Measurements from ENCODE around the gene TANK. TPM values are rescaled to one million over a fixed set of nuclear protein-coding genes. Genes with fewer than 3 reads are reported as not detected.
"Not testable (repeated sequence)": the region's sequence is repeated elsewhere in the genome, so short reads cannot be mapped to it uniquely, and the experiment has no call there.

TANK gene
- total and polyA plus RNA-seq, 2 experiments from 2014 or later: 27.7 to 35.4 TPM

DNA sequence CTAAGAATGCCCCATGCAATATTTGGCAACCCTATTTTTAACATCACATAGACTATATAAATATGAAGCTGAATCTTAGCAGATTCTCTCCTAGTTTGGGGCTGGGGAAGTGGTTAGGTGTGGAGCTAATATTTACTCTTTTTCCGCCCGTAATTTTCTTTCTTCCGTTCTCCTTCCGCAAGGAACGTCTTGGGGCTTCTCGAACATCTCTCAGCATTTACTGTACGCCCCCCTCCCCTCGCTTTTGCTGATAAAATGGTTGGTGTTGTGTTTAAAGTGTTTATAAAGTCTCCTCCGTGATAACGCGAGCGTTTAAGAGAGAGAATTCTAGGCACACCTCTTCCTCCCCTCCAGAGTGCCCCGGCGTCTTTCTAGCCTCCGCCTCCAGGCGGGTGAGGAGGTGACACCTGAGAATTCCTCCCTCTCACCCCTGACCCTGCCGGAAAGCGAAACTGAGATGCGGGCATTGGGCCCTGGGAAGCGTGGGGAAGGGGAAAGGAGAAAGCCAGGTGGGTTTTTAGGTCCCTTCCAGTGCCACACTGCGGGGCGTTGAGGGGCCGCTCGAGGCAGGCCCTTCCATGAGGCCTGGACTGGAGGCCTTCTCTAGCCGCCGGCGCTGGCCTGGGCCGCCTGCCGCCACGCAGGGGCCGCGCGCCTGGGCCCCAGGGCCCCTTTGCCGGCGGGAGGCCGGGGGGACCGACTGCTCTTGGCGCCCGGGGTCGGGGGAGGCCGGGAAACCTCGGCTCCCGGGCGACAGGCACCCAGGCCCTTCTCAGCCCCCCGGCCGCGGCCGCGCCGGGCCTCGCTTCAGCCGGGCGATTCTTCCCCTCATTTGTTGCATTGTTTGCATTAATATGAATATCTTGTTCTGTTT, 84.4 kb downstream of the TANK start:
- DNase-seq (ENCODE audit: low spot score) (peak; percentile 93), ATAC-seq (peak; percentile 95)
- H3K36me3 ChIP-seq (ENCODE audit: insufficient read depth); H3K27ac ChIP-seq (ENCODE audit: low read depth); H4K20me1 ChIP-seq (replicated peaks; ENCODE audit: insufficient read depth); H3F3A ChIP-seq (replicated peaks; ENCODE audit: low read depth); H3K36me3 Mint-ChIP-seq (ENCODE audit: low read depth); H3K9me2 ChIP-seq (ENCODE audit: insufficient read depth); H3K9me3 Mint-ChIP-seq; H3K79me2 ChIP-seq (replicated peaks; ENCODE audit: insufficient read depth): not testable (repeated sequence)
- Histone ChIP-seq H2AFZ (peak overlapping the region; percentile 30; the same call in 1 of the 2 replicates), H3K27me3 (ENCODE audit: insufficient read depth) (peaks cover 79% of the 10 kb centered on the region), H3K4me2 (peak overlapping the region; percentile 80), H3K4me3 (peak overlapping the region; percentile 52), H3K4me1 (ENCODE audit: insufficient read depth) (peaks cover 46% of the 10 kb centered on the region)
- Mint-ChIP-seq H3K4me3 (peak overlapping the region; percentile 86), H3K27ac (peak overlapping the region; percentile 8; the same call in 1 of the 2 replicates), H3K27me3 (ENCODE audit: insufficient read depth, low read depth, poor library complexity) (peaks cover 41% of the 10 kb centered on the region), H3K4me1 (peaks cover 40% of the 10 kb centered on the region)
- peak; percentile 49 for TF ChIP-seq EZH2 (IDR thresholded peaks at IDR 0.05; ENCODE audit: low read depth, unreplicated experiment)

GRCh38 chr2:161245261-161245553, 85.0 kb downstream of the TANK start:
- peaks cover 41% of the 10 kb centered on the region for H3K4me1 ChIP-seq (ENCODE audit: insufficient read depth)
- H3K36me3 Mint-ChIP-seq (ENCODE audit: low read depth): no peaks in the 10 kb centered on the region
- H3K27me3 Mint-ChIP-seq (ENCODE audit: insufficient read depth, low read depth, poor library complexity): peaks cover 35% of the 10 kb centered on the region
- ATAC-seq (no peak), DNase-seq (ENCODE audit: low spot score) (no peak)
- no peaks in the 10 kb centered on the region for H3K36me3 ChIP-seq (ENCODE audit: insufficient read depth)
- H2AFZ ChIP-seq: no peak overlapping the region
- no peaks in the 10 kb centered on the region for H3K9me2 ChIP-seq (ENCODE audit: insufficient read depth)
- peak overlapping the region; percentile 80 for H3K4me2 ChIP-seq
- 0 out of 2 replicates have a peak, but pooled peaks cover 2% of the 10 kb centered on the region for H3F3A ChIP-seq (replicated peaks; ENCODE audit: low read depth)
- 0 out of 2 replicates have a peak, but pooled peaks cover 6% of the 10 kb centered on the region for H4K20me1 ChIP-seq (replicated peaks; ENCODE audit: insufficient read depth)
- no peaks in the 10 kb centered on the region for H3K79me2 ChIP-seq (replicated peaks; ENCODE audit: insufficient read depth)
- H3K4me3 ChIP-seq: peak overlapping the region; percentile 52
- H3K27ac ChIP-seq (ENCODE audit: low read depth): no peak overlapping the region
- H3K9me3 Mint-ChIP-seq: no peaks in the 10 kb centered on the region
- peaks cover 73% of the 10 kb centered on the region for H3K27me3 ChIP-seq (ENCODE audit: insufficient read depth)
- H3K27ac Mint-ChIP-seq: no peak overlapping the region
- H3K4me1 Mint-ChIP-seq: peaks cover 41% of the 10 kb centered on the region
- peak overlapping the region; percentile 86 for H3K4me3 Mint-ChIP-seq
- TF ChIP-seq CREB1 (CRISPR knock-in tag; IDR thresholded peaks at IDR 0.05; ENCODE audit: low read depth) (no peak), NANOG (IDR thresholded peaks at IDR 0.05; ENCODE audit: borderline replicate concordance) (no peak), EZH2 (IDR thresholded peaks at IDR 0.05; ENCODE audit: low read depth, unreplicated experiment) (no peak), ZNF331 (CRISPR knock-in tag; IDR thresholded peaks at IDR 0.05; ENCODE audit: low read depth) (no peak), ZNF462 (CRISPR knock-in tag; IDR thresholded peaks at IDR 0.05) (no peak), EZH2phosphoT487 (IDR thresholded peaks at IDR 0.05; ENCODE audit: unreplicated experiment) (no peak), POLR2AphosphoS5 (IDR thresholded peaks at IDR 0.05; ENCODE audit: low read depth) (no peak), ETS1 (IDR thresholded peaks at IDR 0.05) (no peak), JUNB (IDR thresholded peaks at IDR 0.05; ENCODE audit: unreplicated experiment) (no peak), ZNF114 (CRISPR knock-in tag; IDR thresholded peaks at IDR 0.05) (no peak)
